Neural progenitor cell (in vitro differentiated cells): ENCODE results near the gene ASIC5. TPM values are rescaled to one million over a fixed set of nuclear protein-coding genes. Genes with fewer than 3 reads are reported as not detected.

Experiments used
- DNase-seq: peaks from one replicate; pipeline ENCODE4 v3.0.0-alpha.2; 2016; ENCODE audit warnings: low spot score
- H2AFZ ChIP-seq: fragments of 200-600 bp; sonication (generic); replicated peaks from 2 replicates; pipeline ENCODE4 v1.6.1; 2016; ENCODE audit warnings: antibody characterized with exemption
- H3F3A ChIP-seq: fragments of 200-600 bp; sonication (generic); 2 replicates; pipeline ENCODE4 v1.6.1; 2016; ENCODE audit warnings: antibody characterized with exemption, low read depth
- H3K27ac ChIP-seq: fragments of 200-600 bp; sonication (generic); 2 replicates; pipeline ENCODE4 v1.5.1; 2016; ENCODE audit warnings: mild to moderate bottlenecking
- H3K27me3 ChIP-seq: fragments of 200-600 bp; sonication (generic); 2 replicates; pipeline ENCODE4 v1.6.1; 2016; ENCODE audit warnings: mild to moderate bottlenecking, moderate library complexity
- H3K36me3 ChIP-seq: fragments of 200-600 bp; sonication (generic); 2 replicates; pipeline ENCODE4 v1.5.1; 2016
- H3K4me1 ChIP-seq: fragments of 200-600 bp; sonication (generic); 2 replicates; pipeline ENCODE4 v1.6.1; 2016; ENCODE audit warnings: mixed run types
- H3K4me2 ChIP-seq: fragments of 200-600 bp; sonication (generic); 2 replicates; pipeline ENCODE4 v1.6.1; 2016
- H3K4me3 ChIP-seq: fragments of 200-600 bp; sonication (generic); 2 replicates; pipeline ENCODE4 v1.5.1; 2016
- H3K79me2 ChIP-seq: fragments of 200-600 bp; sonication (generic); 2 replicates; pipeline ENCODE4 v1.6.1; 2016; ENCODE audit warnings: low read depth
- H3K9ac ChIP-seq: fragments of 200-600 bp; sonication (generic); 2 replicates; pipeline ENCODE4 v1.6.1; 2016
- H3K9me3 ChIP-seq: fragments of 200-600 bp; sonication (generic); 2 replicates; pipeline ENCODE4 v1.5.1; 2016; ENCODE audit warnings: low read depth
- H4K20me1 ChIP-seq: fragments of 200-600 bp; sonication (generic); 2 replicates; pipeline ENCODE4 v1.6.1; 2016; ENCODE audit warnings: low read depth
- H3K27ac Mint-ChIP-seq: 3 replicates; pipeline ENCODE4 v1.8.0; 2021; ENCODE audit warnings: mixed read lengths
- H3K27me3 Mint-ChIP-seq: 2 replicates; pipeline ENCODE4 v1.8.0; 2022; ENCODE audit warnings: low read depth, mild to moderate bottlenecking, inconsistent platforms, moderate library complexity, mixed read lengths; ENCODE audit not compliant: insufficient read depth
- H3K36me3 Mint-ChIP-seq: 3 replicates; pipeline ENCODE4 v1.8.0; 2021; ENCODE audit warnings: mixed read lengths
- H3K4me1 Mint-ChIP-seq: 3 replicates; pipeline ENCODE4 v1.8.0; 2021; ENCODE audit warnings: mixed read lengths
- H3K4me3 Mint-ChIP-seq: 3 replicates; pipeline ENCODE4 v1.8.0; 2021; ENCODE audit warnings: mild to moderate bottlenecking, moderate library complexity, mixed read lengths
- H3K9me3 Mint-ChIP-seq: 3 replicates; pipeline ENCODE4 v1.8.0; 2020; ENCODE audit warnings: mixed read lengths
- CTCF ChIP-seq: fragments of 200-600 bp; sonication (generic); IDR thresholded peaks from 2 replicates; pipeline ENCODE4 v1.5.1; 2017; ENCODE audit warnings: antibody characterized with exemption, mild to moderate bottlenecking
- EZH2 ChIP-seq: fragments of 200-600 bp; sonication (generic); IDR thresholded peaks from 2 replicates; pipeline ENCODE4 v1.6.1; 2017; ENCODE audit warnings: antibody characterized with exemption, mild to moderate bottlenecking, moderate library complexity
- EZH2phosphoT487 ChIP-seq: fragments of 200-600 bp; sonication (generic); IDR thresholded peaks from 2 replicates; pipeline ENCODE4 v1.6.1; 2017; ENCODE audit warnings: antibody characterized with exemption
- total RNA-seq: library from RNA; depleted of rRNA; stranded (reverse); fragments of >200 nt; gene quantifications from 2 replicates; pipeline ENCODE4 v1.2.3, GENCODE V29; 2015; ENCODE audit warnings: low replicate concordance

Gene ASIC5
- total RNA-seq, 1 donor from 2014 or later: not detected

- Mint-ChIP-seq H3K9me3 (no peaks in the 10 kb centered on the region), H3K4me1 (no peaks in the 10 kb centered on the region), H3K36me3 (no peaks in the 10 kb centered on the region), H3K4me3 (no peak overlapping the region), H3K27me3 (peaks cover 2% of the 10 kb centered on the region), H3K27ac (no peak overlapping the region)
- H3K4me3 ChIP-seq: no peak overlapping the region
- H3K4me2 ChIP-seq: no peak overlapping the region
- H3K9ac ChIP-seq: no peak overlapping the region
- H3K27me3 ChIP-seq: no peaks in the 10 kb centered on the region
- no peaks in the 10 kb centered on the region for H3K9me3 ChIP-seq
- no peak overlapping the region for H3K27ac ChIP-seq
- no peaks in the 10 kb centered on the region for H3K36me3 ChIP-seq
- DNase-seq: no peak
- TF ChIP-seq EZH2: no peak
- TF ChIP-seq EZH2phosphoT487: no peak
- no peak for TF ChIP-seq CTCF
- no peaks in the 10 kb centered on the region for H3K4me1 ChIP-seq
- H4K20me1 ChIP-seq: no peaks in the 10 kb centered on the region
- no peaks in the 10 kb centered on the region for H3F3A ChIP-seq
- no peak overlapping the region for H2AFZ ChIP-seq
- no peaks in the 10 kb centered on the region for H3K79me2 ChIP-seq
Measured at GRCh38 chr4:155828628-155829027, 37.4 kb downstream of the ASIC5 start.

GRCh38 chr4:155822572-155822971 is 43.5 kb downstream of the ASIC5 start:
- peaks cover 5% of the 10 kb centered on the region for H3K27me3 Mint-ChIP-seq

GRCh38 chr4:155820887-155821518 is 45.1 kb downstream of the ASIC5 start:
- H3K4me3 Mint-ChIP-seq: no peak overlapping the region
- H4K20me1 ChIP-seq: no peaks in the 10 kb centered on the region
- no peak for TF ChIP-seq CTCF
- no peak for TF ChIP-seq EZH2phosphoT487
- TF ChIP-seq EZH2: no peak
- no peak overlapping the region for H3K27ac Mint-ChIP-seq
- H3F3A ChIP-seq: no peaks in the 10 kb centered on the region
- peaks cover 5% of the 10 kb centered on the region for H3K27me3 Mint-ChIP-seq
- no peak overlapping the region for H3K4me3 ChIP-seq
- no peak overlapping the region for H3K4me2 ChIP-seq
- H3K27ac ChIP-seq: no peak overlapping the region
- no peaks in the 10 kb centered on the region for H3K36me3 ChIP-seq
- no peak overlapping the region for H3K9ac ChIP-seq
- H3K4me1 Mint-ChIP-seq: no peaks in the 10 kb centered on the region
- no peaks in the 10 kb centered on the region for H3K79me2 ChIP-seq
- H3K4me1 ChIP-seq: peaks cover 4% of the 10 kb centered on the region
- H3K9me3 ChIP-seq: no peaks in the 10 kb centered on the region
- no peaks in the 10 kb centered on the region for H3K27me3 ChIP-seq
- no peaks in the 10 kb centered on the region for H3K36me3 Mint-ChIP-seq
- H3K9me3 Mint-ChIP-seq: no peaks in the 10 kb centered on the region
- H2AFZ ChIP-seq: no peak overlapping the region
- DNase-seq: no peak

More at GRCh38 chr4:155822572-155822971, 43.5 kb downstream of the ASIC5 start:
- H3K4me1 ChIP-seq: peaks cover 4% of the 10 kb centered on the region
- no peaks in the 10 kb centered on the region for H3K79me2 ChIP-seq
- H2AFZ ChIP-seq: no peak overlapping the region
- H3K9me3 ChIP-seq: no peaks in the 10 kb centered on the region
- H3K36me3 ChIP-seq: no peaks in the 10 kb centered on the region
- H3K4me2 ChIP-seq: no peak overlapping the region
- Mint-ChIP-seq H3K9me3 (no peaks in the 10 kb centered on the region), H3K4me3 (no peak overlapping the region), H3K4me1 (no peaks in the 10 kb centered on the region), H3K36me3 (no peaks in the 10 kb centered on the region), H3K27ac (no peak overlapping the region)
- H3F3A ChIP-seq: no peaks in the 10 kb centered on the region
- DNase-seq: no peak
- H3K9ac ChIP-seq: no peak overlapping the region
- no peak for TF ChIP-seq CTCF
- no peak for TF ChIP-seq EZH2phosphoT487
- no peak for TF ChIP-seq EZH2
- H3K4me3 ChIP-seq: no peak overlapping the region
- H3K27me3 ChIP-seq: no peaks in the 10 kb centered on the region
- no peak overlapping the region for H3K27ac ChIP-seq
- H4K20me1 ChIP-seq: no peaks in the 10 kb centered on the region
